Progenitor cell of endocrine pancreas (in vitro differentiated cells): Measurements from ENCODE around the gene ZNF888. TPM values are rescaled to one million over a fixed set of nuclear protein-coding genes. Genes with fewer than 3 reads are reported as not detected.

Experiments used
- DNase-seq: peaks from one replicate; pipeline ENCODE4 v3.0.0; 2021; ENCODE audit warnings: low spot score; ENCODE audit not compliant: unreplicated experiment
- H3K27ac Mint-ChIP-seq: 2 replicates; pipeline ENCODE4 v1.8.0; 2021; ENCODE audit warnings: mild to moderate bottlenecking, moderate library complexity, mixed read lengths
- H3K27me3 Mint-ChIP-seq: 2 replicates; pipeline ENCODE4 v1.8.0; 2021; ENCODE audit warnings: mixed read lengths
- H3K36me3 Mint-ChIP-seq: 2 replicates; pipeline ENCODE4 v1.8.0; 2022; ENCODE audit warnings: mixed read lengths; ENCODE audit not compliant: insufficient read depth
- H3K4me1 Mint-ChIP-seq: 2 replicates; pipeline ENCODE4 v1.8.0; 2021; ENCODE audit warnings: low read depth, mixed read lengths
- H3K4me3 Mint-ChIP-seq: 2 replicates; pipeline ENCODE4 v1.8.0; 2021; ENCODE audit warnings: low read depth, mild to moderate bottlenecking, moderate library complexity, mixed read lengths
- H3K9me3 Mint-ChIP-seq: 2 replicates; pipeline ENCODE4 v1.8.0; 2021; ENCODE audit warnings: low read depth, mixed read lengths
- total RNA-seq: library from RNA; stranded (reverse); gene quantifications from 2 replicates; pipeline ENCODE4 v1.2.1, GENCODE V29; 2021
- TF ChIP-seq, protein P1 (sequence below): fragments of 200-600 bp; sonication (generic); IDR thresholded peaks from one replicate; pipeline ENCODE4 v1.5.0; 2021; ENCODE audit warnings: antibody characterized with exemption, mild to moderate bottlenecking; ENCODE audit not compliant: unreplicated experiment

Gene ZNF888
- total RNA-seq, 1 donor from 2014 or later = 16.0 TPM

DNA sequence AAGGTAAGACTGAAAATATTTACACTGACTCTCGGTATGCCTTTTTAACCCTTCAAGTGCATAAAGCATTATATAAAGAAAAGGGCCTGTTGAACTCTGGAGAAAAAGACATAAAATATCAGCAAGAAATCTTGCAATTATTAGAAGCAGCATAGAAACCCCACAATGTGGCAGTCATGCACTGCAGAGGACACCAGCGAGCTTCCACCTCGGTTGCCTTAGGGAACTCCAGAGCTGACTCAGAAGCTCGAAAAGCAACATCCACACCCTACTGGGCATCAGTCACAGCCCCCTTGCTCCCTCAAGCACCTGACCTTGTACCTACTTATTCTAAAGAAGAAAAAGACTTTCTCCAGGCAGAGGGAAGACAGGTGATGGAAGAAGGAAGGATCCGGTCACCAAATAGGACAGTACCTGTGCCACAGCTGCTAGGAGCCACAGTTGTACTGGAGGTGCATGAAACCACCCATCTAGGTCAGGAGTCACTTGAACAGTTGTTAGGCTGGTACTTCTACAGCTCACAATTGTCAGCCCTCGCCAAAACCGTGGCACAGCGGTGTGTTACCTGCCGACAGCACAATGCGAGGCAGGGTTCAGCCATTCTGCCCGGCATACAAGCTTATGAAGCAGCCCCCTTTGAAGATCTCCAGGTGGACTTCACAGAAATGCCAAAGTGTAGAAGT is 36.5 kb upstream of the ZNF888 start:
- no peak for DNase-seq
- H3K36me3 Mint-ChIP-seq = peaks cover 62% of the 10 kb centered on the region
- no peak overlapping the region for H3K27ac Mint-ChIP-seq
- no peaks in the 10 kb centered on the region for H3K27me3 Mint-ChIP-seq
- TF ChIP-seq, protein P1, sequence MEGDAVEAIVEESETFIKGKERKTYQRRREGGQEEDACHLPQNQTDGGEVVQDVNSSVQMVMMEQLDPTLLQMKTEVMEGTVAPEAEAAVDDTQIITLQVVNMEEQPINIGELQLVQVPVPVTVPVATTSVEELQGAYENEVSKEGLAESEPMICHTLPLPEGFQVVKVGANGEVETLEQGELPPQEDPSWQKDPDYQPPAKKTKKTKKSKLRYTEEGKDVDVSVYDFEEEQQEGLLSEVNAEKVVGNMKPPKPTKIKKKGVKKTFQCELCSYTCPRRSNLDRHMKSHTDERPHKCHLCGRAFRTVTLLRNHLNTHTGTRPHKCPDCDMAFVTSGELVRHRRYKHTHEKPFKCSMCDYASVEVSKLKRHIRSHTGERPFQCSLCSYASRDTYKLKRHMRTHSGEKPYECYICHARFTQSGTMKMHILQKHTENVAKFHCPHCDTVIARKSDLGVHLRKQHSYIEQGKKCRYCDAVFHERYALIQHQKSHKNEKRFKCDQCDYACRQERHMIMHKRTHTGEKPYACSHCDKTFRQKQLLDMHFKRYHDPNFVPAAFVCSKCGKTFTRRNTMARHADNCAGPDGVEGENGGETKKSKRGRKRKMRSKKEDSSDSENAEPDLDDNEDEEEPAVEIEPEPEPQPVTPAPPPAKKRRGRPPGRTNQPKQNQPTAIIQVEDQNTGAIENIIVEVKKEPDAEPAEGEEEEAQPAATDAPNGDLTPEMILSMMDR = no peak
- H3K9me3 Mint-ChIP-seq = peaks cover 41% of the 10 kb centered on the region
- H3K4me1 Mint-ChIP-seq = peaks cover 20% of the 10 kb centered on the region
- no peak overlapping the region for H3K4me3 Mint-ChIP-seq

DNA sequence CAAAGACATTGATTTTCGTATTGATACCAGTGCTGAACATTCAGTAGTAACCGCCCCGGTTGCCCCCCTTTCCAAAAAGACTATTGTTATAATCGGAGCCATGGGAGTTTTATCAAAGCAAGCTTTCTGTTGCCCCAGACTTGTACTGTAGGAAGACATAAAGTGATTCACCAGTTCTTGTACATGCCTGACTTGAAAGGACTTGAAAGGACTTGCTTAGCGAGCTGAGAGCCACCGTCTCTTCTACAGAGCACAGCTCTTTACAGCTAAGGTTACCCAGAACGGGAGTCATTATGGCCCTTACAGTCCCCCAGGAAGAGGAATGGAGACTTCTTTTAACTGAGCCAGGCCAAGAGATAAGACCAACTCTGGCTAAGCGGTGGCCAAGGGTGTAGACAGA is 34.4 kb upstream of the ZNF888 start:
- H3K9me3 Mint-ChIP-seq = peaks cover 46% of the 10 kb centered on the region
- TF ChIP-seq, protein P1 = no peak
- DNase-seq = no peak
- H3K4me1 Mint-ChIP-seq = peaks cover 8% of the 10 kb centered on the region
- no peak overlapping the region for H3K4me3 Mint-ChIP-seq
- H3K27me3 Mint-ChIP-seq = no peaks in the 10 kb centered on the region
- no peak overlapping the region for H3K27ac Mint-ChIP-seq
- peaks cover 77% of the 10 kb centered on the region for H3K36me3 Mint-ChIP-seq

DNA sequence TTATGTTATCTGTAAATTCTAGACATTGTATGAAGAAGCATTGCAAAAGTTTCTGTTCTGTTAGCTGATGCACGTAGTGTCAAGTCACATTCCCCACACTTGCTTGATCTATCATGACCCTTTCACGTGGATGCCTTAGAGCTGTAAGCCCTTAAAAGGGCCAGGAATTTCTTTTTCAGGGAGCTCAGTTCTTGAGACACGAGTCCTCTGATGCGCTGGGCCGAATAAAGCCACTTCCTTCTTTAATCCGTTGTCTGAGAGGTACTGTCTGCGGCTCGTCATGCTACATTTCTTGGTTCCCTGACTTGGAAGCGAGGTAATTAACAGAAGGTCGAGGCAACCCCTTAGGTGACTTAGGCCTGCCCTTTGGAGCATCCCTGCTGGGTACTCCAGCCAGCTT is 33.7 kb upstream of the ZNF888 start:
- Mint-ChIP-seq H3K27ac (no peak overlapping the region), H3K27me3 (no peaks in the 10 kb centered on the region), H3K4me3 (no peak overlapping the region), H3K4me1 (peaks cover 6% of the 10 kb centered on the region), H3K36me3 (peaks cover 84% of the 10 kb centered on the region), H3K9me3 (peaks cover 53% of the 10 kb centered on the region)
- no peak for DNase-seq
- TF ChIP-seq, protein P1 = no peak

DNA sequence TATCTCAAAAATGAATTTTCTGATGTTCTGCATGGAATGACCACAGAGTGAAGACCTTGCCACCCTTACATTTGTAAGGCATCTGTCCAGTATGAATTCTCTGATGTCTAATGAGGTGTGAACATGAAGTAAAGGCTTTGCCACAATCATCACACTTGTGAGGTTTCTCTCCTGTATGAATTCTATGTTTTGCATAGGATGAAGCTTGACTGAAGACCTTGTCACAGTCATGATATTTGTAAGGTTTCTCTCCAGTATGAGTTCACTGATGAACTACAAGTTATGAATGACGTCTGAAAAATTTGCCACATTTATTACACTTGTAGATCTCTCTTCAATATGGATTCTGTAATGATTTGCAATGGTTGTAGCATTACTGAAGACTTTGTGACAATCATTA is 26.2 kb upstream of the ZNF888 start:
- TF ChIP-seq, protein P1 = no peak
- no peak overlapping the region for H3K4me3 Mint-ChIP-seq
- H3K27ac Mint-ChIP-seq = peak overlapping the region; percentile 78
- H3K4me1 Mint-ChIP-seq = peaks cover 13% of the 10 kb centered on the region
- DNase-seq = no peak
- H3K27me3 Mint-ChIP-seq = no peaks in the 10 kb centered on the region
- H3K9me3 Mint-ChIP-seq = peaks cover 35% of the 10 kb centered on the region
- H3K36me3 Mint-ChIP-seq = peaks cover 58% of the 10 kb centered on the region

DNA sequence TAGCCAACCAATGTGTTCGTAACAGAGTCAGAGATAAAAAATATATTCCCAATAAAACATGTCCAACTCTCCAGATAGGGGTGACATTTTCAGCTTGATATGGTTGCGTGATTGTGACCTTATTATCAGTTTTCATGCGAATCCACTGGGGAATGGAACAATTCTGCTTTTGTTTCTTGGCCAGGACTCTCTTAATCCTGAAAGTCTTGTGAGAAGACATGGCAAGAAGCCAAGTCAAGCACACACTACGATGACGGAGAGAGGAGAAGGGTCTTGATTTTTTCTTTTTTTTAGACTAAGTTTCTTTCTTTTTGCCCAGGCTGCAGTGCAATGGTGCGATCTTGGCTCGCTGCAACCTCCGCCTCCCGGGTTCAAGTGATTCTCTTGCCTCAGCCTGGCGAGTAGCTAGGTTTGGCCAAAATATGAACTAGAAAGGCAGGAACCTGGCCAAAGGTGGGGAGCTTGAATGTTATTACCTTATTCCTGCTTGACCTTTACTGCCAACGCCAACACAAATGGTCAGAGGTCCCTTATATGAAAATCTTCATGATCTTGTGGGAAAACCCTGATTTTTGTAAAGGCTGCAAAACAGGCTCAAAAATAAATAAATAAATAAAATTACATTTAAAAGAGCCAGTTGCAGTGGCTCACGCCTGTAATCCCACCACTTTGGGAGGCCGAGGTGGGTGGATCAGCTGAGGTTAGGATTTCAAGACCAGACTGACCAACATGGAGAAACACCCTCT is 25.0 kb upstream of the ZNF888 start:
- TF ChIP-seq, protein P1 = no peak
- Mint-ChIP-seq H3K4me3 (no peak overlapping the region), H3K4me1 (peaks cover 18% of the 10 kb centered on the region), H3K36me3 (peaks cover 52% of the 10 kb centered on the region), H3K27ac (peak overlapping the region; percentile 45), H3K27me3 (no peaks in the 10 kb centered on the region), H3K9me3 (peaks cover 35% of the 10 kb centered on the region)
- no peak for DNase-seq
